ENCODE data around the gene SLC31A1.

- TF ChIP-seq CTCF (conservative IDR thresholded peaks at IDR 0.05) (no peak), EZH2 (IDR thresholded peaks at IDR 0.05; ENCODE audit: low read depth) (no peak)
Measured at GRCh38 chr9:113192455-113192854, 28.9 kb upstream of the SLC31A1 start.

Data from PC-9 (cell line).